HepG2 (cell line): ENCODE measurements around the gene NFASC.

Source experiments
- BRCA1 ChIP-seq: sonication (generic); formaldehyde crosslinking; IDR thresholded peaks from 2 replicates; pipeline ENCODE4 v1.4.0; 2020; ENCODE audit warnings: missing genetic modification reagents
- KLF6 ChIP-seq: IDR thresholded peaks from 2 replicates; pipeline ENCODE4 v1.8.0; 2016; ENCODE audit warnings: missing biosample characterization, missing genetic modification reagents
- PHF21A ChIP-seq: sonication (generic); formaldehyde crosslinking; IDR thresholded peaks from 2 replicates; pipeline ENCODE4 v1.5.0; 2020; ENCODE audit warnings: mild to moderate bottlenecking, missing genetic modification reagents
- SMARCC2 ChIP-seq: fragments of 450-650 bp; IDR thresholded peaks from 2 replicates; pipeline ENCODE4 v1.6.1; 2017; ENCODE audit warnings: antibody characterized with exemption, mild to moderate bottlenecking
- TF ChIP-seq, protein P1 (sequence below): sonication (generic); formaldehyde crosslinking; IDR thresholded peaks from 2 replicates; pipeline ENCODE4 v1.4.0; 2020; ENCODE audit warnings: mild to moderate bottlenecking, missing genetic modification reagents, borderline replicate concordance

DNA sequence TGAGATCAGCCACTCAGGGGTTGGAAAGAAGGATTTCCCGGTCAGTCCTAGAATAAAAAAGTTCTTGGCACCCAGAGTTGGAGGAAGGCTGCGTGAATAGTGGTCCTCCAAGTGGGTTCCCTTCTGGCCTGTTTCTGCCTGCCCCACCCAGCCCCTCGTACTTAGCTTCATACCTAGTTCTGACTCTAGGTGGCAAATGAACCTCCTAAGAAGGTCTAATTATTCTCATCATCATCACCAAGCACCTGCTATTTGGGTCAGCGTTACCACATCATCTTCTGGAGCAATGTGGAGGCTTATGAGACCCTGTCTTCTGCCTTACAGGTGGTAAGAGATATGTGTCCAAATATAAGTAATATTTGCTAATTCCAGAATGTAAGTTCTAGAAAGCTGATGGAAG, 35.9 kb upstream of the NFASC start:
- TF ChIP-seq KLF6 (no peak), BRCA1 (no peak), SMARCC2 (no peak), PHF21A (CRISPR knock-in tag) (no peak)
- TF ChIP-seq, protein P1, sequence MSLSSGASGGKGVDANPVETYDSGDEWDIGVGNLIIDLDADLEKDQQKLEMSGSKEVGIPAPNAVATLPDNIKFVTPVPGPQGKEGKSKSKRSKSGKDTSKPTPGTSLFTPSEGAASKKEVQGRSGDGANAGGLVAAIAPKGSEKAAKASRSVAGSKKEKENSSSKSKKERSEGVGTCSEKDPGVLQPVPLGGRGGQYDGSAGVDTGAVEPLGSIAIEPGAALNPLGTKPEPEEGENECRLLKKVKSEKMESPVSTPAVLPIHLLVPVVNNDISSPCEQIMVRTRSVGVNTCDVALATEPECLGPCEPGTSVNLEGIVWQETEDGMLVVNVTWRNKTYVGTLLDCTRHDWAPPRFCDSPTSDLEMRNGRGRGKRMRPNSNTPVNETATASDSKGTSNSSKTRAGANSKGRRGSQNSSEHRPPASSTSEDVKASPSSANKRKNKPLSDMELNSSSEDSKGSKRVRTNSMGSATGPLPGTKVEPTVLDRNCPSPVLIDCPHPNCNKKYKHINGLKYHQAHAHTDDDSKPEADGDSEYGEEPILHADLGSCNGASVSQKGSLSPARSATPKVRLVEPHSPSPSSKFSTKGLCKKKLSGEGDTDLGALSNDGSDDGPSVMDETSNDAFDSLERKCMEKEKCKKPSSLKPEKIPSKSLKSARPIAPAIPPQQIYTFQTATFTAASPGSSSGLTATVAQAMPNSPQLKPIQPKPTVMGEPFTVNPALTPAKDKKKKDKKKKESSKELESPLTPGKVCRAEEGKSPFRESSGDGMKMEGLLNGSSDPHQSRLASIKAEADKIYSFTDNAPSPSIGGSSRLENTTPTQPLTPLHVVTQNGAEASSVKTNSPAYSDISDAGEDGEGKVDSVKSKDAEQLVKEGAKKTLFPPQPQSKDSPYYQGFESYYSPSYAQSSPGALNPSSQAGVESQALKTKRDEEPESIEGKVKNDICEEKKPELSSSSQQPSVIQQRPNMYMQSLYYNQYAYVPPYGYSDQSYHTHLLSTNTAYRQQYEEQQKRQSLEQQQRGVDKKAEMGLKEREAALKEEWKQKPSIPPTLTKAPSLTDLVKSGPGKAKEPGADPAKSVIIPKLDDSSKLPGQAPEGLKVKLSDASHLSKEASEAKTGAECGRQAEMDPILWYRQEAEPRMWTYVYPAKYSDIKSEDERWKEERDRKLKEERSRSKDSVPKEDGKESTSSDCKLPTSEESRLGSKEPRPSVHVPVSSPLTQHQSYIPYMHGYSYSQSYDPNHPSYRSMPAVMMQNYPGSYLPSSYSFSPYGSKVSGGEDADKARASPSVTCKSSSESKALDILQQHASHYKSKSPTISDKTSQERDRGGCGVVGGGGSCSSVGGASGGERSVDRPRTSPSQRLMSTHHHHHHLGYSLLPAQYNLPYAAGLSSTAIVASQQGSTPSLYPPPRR (CRISPR knock-in tag), result no peak
